ENCODE results near the gene DCAF6.

The DCAF6 gene

GRCh38 chr1:167996266-167996665, 59.8 kb downstream of the DCAF6 start:
- no peak for DNase-seq (ENCODE audit: extremely low spot score)
- TF ChIP-seq, protein P1, sequence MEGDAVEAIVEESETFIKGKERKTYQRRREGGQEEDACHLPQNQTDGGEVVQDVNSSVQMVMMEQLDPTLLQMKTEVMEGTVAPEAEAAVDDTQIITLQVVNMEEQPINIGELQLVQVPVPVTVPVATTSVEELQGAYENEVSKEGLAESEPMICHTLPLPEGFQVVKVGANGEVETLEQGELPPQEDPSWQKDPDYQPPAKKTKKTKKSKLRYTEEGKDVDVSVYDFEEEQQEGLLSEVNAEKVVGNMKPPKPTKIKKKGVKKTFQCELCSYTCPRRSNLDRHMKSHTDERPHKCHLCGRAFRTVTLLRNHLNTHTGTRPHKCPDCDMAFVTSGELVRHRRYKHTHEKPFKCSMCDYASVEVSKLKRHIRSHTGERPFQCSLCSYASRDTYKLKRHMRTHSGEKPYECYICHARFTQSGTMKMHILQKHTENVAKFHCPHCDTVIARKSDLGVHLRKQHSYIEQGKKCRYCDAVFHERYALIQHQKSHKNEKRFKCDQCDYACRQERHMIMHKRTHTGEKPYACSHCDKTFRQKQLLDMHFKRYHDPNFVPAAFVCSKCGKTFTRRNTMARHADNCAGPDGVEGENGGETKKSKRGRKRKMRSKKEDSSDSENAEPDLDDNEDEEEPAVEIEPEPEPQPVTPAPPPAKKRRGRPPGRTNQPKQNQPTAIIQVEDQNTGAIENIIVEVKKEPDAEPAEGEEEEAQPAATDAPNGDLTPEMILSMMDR (IDR thresholded peaks at IDR 0.05; ENCODE audit: control extremely low read depth, extremely low read depth, low read depth, missing control alignments) = no peak
- ChIA-PET POLR2A (no interaction called here), CTCF (interaction anchor here (1.1 to 1.6 kb wide), 3 partner anchors 9 to 87 kb away, joined by 3 to 4 read pairs (median 4); no protein-coding TSS in a partner anchor)

- ChIA-PET POLR2A (no interaction called here), CTCF (interaction anchor here (1.1 kb wide), 1 partner anchor 10 kb away, joined by 4 read pairs; no protein-coding TSS in a partner anchor)
- DNase-seq (ENCODE audit: extremely low spot score) = no peak
- TF ChIP-seq, protein P1 (IDR thresholded peaks at IDR 0.05; ENCODE audit: control extremely low read depth, extremely low read depth, low read depth, missing control alignments) = no peak
Observed at GRCh38 chr1:167997037-167997575, 60.6 kb downstream of the DCAF6 start.

DNA sequence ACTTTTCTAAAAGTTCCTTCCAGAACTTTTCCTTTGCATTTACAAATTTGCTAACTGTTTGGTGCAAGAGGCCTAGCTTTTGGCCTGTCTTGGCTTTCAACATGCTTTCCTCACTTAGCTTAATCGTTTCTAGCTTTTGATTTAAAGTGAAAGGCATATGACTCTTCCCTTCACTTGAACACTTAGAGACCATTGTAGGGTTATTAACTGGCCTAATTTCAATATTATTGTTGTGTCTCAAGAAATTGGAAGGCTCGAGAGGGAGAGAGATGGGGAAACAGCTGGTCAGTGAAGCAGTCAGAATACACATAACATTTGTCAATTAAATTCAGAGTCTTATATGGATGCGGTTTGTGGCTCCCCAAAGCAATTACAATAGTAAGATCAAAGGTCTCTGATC, 63.4 kb downstream of the DCAF6 start:
- TF ChIP-seq, protein P1 (IDR thresholded peaks at IDR 0.05; ENCODE audit: control extremely low read depth, extremely low read depth, low read depth, missing control alignments) = no peak
- ChIA-PET CTCF (interaction anchor here (0.8 to 1.8 kb wide), 4 partner anchors 12 to 15 kb away, joined by 3 to 7 read pairs (median 4); no protein-coding TSS in a partner anchor), POLR2A (no interaction called here)
- no peak for DNase-seq (ENCODE audit: extremely low spot score)

DNA sequence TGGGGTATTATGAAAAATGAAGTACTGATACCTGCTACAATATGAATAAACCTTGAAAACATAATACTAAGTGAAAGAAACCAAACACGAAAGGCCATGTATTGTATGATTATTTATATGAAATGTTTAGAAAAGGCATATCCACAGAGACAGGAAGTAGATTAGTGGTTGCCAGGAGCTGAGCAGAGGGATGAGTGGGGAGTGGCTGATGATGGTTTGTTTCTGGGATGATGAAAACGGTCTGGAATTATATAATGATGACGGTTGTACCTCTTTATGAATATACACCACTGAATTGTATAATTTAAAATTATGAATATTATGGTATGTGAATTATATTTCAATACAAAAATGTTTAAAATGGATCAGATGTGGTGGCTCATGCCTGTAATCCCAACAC, 64.2 kb downstream of the DCAF6 start:
- DNase-seq (ENCODE audit: extremely low spot score) = no peak
- POLR2A ChIA-PET = no interaction called here
- TF ChIP-seq, protein P1 (IDR thresholded peaks at IDR 0.05; ENCODE audit: control extremely low read depth, extremely low read depth, low read depth, missing control alignments) = no peak
- CTCF ChIA-PET = interaction anchor here (0.8 to 1.2 kb wide), 2 partner anchors 35 to 44 kb away, joined by 3 read pairs; no protein-coding TSS in a partner anchor

- TF ChIP-seq, protein P1 (IDR thresholded peaks at IDR 0.05; ENCODE audit: control extremely low read depth, extremely low read depth, low read depth, missing control alignments) = no peak
- POLR2A ChIA-PET = no interaction called here
- CTCF ChIA-PET = interaction anchor here (0.8 to 1.2 kb wide), 3 partner anchors 8 to 44 kb away, joined by 3 read pairs; no protein-coding TSS in a partner anchor
- no peak for DNase-seq (ENCODE audit: extremely low spot score)
Observed at GRCh38 chr1:168001213-168001612, 64.7 kb downstream of the DCAF6 start.

DNA sequence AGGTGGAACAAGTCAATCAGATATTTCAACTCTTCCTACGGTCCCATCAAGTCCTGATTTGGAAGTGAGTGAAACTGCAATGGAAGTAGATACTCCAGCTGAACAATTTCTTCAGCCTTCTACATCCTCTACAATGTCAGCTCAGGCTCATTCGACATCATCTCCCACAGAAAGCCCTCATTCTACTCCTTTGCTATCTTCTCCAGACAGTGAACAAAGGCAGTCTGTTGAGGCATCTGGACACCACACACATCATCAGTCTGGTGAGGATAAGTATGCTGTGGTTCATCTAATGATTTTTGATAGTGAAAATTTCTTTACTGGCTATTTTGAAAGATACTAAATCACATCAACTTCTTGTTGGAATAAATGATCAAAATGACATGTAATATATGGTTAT, 68.0 kb downstream of the DCAF6 start:
- CTCF ChIA-PET = no interaction called here

More for the DNA sequence above, 68.0 kb downstream of the DCAF6 start:
- TF ChIP-seq, protein P1 (IDR thresholded peaks at IDR 0.05; ENCODE audit: control extremely low read depth, extremely low read depth, low read depth, missing control alignments) = no peak
- POLR2A ChIA-PET = no interaction called here
- no peak for DNase-seq (ENCODE audit: extremely low spot score)

All from GM10248 (cell line).